WI38 (cell line): ENCODE measurements around the gene ANKRD33B.

Source experiments
- H3K4me3 ChIP-seq: 2 replicates; pipeline ENCODE4 v1.5.1; 2011; ENCODE audit warnings: low read depth, mild to moderate bottlenecking, control low read depth, low read length
- CTCF ChIP-seq: IDR thresholded peaks from 2 replicates; pipeline ENCODE4 v1.5.1; 2012; ENCODE audit warnings: low read depth, mild to moderate bottlenecking, control low read depth, low read length

Gene ANKRD33B

GRCh38 chr5:10684303-10685086 is 120.6 kb downstream of the ANKRD33B start:
- H3K4me3 ChIP-seq: no peak overlapping the region
- TF ChIP-seq CTCF: no peak

GRCh38 chr5:10685115-10685521 is 121.2 kb downstream of the ANKRD33B start:
- H3K4me3 ChIP-seq: no peak overlapping the region

GRCh38 chr5:10686890-10687289 is 123.0 kb downstream of the ANKRD33B start:
- H3K4me3 ChIP-seq: no peak overlapping the region
- TF ChIP-seq CTCF: no peak

More at GRCh38 chr5:10685115-10685521, 121.2 kb downstream of the ANKRD33B start:
- TF ChIP-seq CTCF: no peak

GRCh38 chr5:10688651-10689171 is 124.8 kb downstream of the ANKRD33B start:
- H3K4me3 ChIP-seq: no peak overlapping the region
- TF ChIP-seq CTCF: no peak

GRCh38 chr5:10689391-10690081 is 125.7 kb downstream of the ANKRD33B start:
- peak; percentile 6; the same call in 1 of the 2 replicates for TF ChIP-seq CTCF
- H3K4me3 ChIP-seq: no peak overlapping the region

- no peak overlapping the region for H3K4me3 ChIP-seq
- TF ChIP-seq CTCF: no peak
Measured at GRCh38 chr5:10690460-10691440, 126.9 kb downstream of the ANKRD33B start.
